Left lung (tissue), 10 donors: ENCODE data around the gene GGT7. TPM values are rescaled to one million over a fixed set of nuclear protein-coding genes. Genes with fewer than 3 reads are reported as not detected.

ENCODE experiments used
- ATAC-seq: fragments of 200-7000 bp; cut with Tn5 transposase; one replicate; pipeline ENCODE4 v1.9.1; 2020; ENCODE audit warnings: moderate library complexity
- DNase-seq, 4 donors: peaks; one replicate each; pipeline ENCODE4 v3.0.0-alpha.2; 2013 to 2020
- H3K27ac ChIP-seq, 2 donors: fragments of 200-600 bp; sonication (generic) in 1 of 2; one replicate each; pipeline versions ENCODE4 v1.5.0 to v1.8.0; 2020 to 2021
- H3K27me3 ChIP-seq, 2 donors: fragments of 200-600 bp; sonication (generic) in 1 of 2; one replicate each; pipeline versions ENCODE4 v1.5.0 to v1.8.0; 2020 to 2021
- H3K36me3 ChIP-seq, 2 donors: fragments of 200-600 bp; sonication (generic) in 1 of 2; one replicate each; pipeline versions ENCODE4 v1.5.0 to v1.8.0; 2020 to 2021
- H3K4me1 ChIP-seq, 2 donors: fragments of 200-600 bp; one replicate each; pipeline ENCODE4 v1.8.0; 2021
- H3K4me3 ChIP-seq, 2 donors: fragments of 200-600 bp; sonication (generic) in 1 of 2; one replicate each; pipeline versions ENCODE4 v1.5.0 to v1.8.0; 2020 to 2021; ENCODE audit warnings: mild to moderate bottlenecking in 1 of 2
- H3K9me3 ChIP-seq, 2 donors: fragments of 200-600 bp; sonication (generic) in 1 of 2; one replicate each; pipeline versions ENCODE4 v1.5.0 to v1.8.0; 2020 to 2021
- intact Hi-C, 2 donors: fragments of 100-400 bp; cut with DNase I; formaldehyde crosslinking; loops; one replicate each; pipeline versions ENCODE4 v1.11.2 to v1.14.2; 2022
- polyA plus RNA-seq, 6 donors: library from polyadenylated mRNA; unstranded; fragments of 120-200 nt; gene quantifications; one replicate each; pipeline ENCODE4 v1.2.1, GENCODE V29; 2013; ENCODE audit not compliant: insufficient read length in 6 of 6
- total RNA-seq, 2 donors: library from RNA; stranded (reverse); fragmentation: NEBNext Ultra II Directional; extraction: Animal tissue kit (Norgen Biotek cat#: 25700); gene quantifications; one replicate each; pipeline ENCODE4 v1.2.1, GENCODE V29; 2021
- TF ChIP-seq, protein P1 (sequence below), 2 donors: fragments of 200-600 bp; sonication (generic) in 1 of 2; IDR thresholded peaks; one replicate each; pipeline versions ENCODE4 v1.5.0 to v1.8.0; 2021; ENCODE audit warnings: antibody characterized with exemption in 2 of 2
- donor health status: DM: no; HTN: yes; CAD: no.
- donor health status: DM: no; HTN: no; CAD: no.

GGT7 gene
- total and polyA plus RNA-seq, 8 donors, result 16.8 to 38.8 (median 33.7) TPM

DNA sequence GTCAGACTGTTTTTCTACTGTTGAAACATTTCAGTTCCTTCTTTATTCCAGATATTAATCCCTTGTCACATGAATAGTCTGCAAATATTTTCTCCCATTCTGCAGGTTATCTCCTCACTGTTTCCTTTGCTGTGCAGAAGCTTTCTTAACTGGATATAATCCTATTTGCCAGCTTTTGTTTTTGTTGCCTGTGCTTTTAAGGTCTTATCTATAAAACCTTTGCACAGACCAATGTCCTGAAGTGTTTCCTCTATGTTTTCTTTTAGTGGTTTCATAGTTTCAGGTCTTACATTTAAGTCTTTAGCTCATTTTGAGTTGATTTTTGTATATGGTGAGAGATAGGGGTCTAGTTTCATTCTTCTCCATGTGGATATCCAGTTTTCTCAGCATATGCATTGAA, 66.4 kb downstream of the GGT7 start:
- DNase-seq (no peak), ATAC-seq (no peak)
- H3K36me3 ChIP-seq, result peaks cover 0 to 8% of the 10 kb centered on the region in 2 donors
- H3K9me3 ChIP-seq, result no peaks in the 10 kb centered on the region
- intact Hi-C loops, result no loop called here
- peaks cover 0 to 4% of the 10 kb centered on the region in 2 donors for H3K4me1 ChIP-seq
- TF ChIP-seq, protein P1, sequence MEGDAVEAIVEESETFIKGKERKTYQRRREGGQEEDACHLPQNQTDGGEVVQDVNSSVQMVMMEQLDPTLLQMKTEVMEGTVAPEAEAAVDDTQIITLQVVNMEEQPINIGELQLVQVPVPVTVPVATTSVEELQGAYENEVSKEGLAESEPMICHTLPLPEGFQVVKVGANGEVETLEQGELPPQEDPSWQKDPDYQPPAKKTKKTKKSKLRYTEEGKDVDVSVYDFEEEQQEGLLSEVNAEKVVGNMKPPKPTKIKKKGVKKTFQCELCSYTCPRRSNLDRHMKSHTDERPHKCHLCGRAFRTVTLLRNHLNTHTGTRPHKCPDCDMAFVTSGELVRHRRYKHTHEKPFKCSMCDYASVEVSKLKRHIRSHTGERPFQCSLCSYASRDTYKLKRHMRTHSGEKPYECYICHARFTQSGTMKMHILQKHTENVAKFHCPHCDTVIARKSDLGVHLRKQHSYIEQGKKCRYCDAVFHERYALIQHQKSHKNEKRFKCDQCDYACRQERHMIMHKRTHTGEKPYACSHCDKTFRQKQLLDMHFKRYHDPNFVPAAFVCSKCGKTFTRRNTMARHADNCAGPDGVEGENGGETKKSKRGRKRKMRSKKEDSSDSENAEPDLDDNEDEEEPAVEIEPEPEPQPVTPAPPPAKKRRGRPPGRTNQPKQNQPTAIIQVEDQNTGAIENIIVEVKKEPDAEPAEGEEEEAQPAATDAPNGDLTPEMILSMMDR (IDR thresholded peaks at IDR 0.05), result no peak
- H3K27me3 ChIP-seq, result no peaks in the 10 kb centered on the region
- H3K27ac ChIP-seq, result no peak overlapping the region
- H3K4me3 ChIP-seq, result no peak overlapping the region

- H3K27ac ChIP-seq, result no peak overlapping the region
- H3K9me3 ChIP-seq, result no peaks in the 10 kb centered on the region
- peaks cover 0 to 15% of the 10 kb centered on the region in 2 donors for H3K4me1 ChIP-seq
- ATAC-seq (no peak), DNase-seq (no peak)
- H3K4me3 ChIP-seq, result no peak overlapping the region
- H3K36me3 ChIP-seq, result peaks cover 0 to 8% of the 10 kb centered on the region in 2 donors
- intact Hi-C loops, result no loop called here
- H3K27me3 ChIP-seq, result no peaks in the 10 kb centered on the region
- TF ChIP-seq, protein P1 (IDR thresholded peaks at IDR 0.05), result no peak
These were observed 73.8 kb downstream of the GGT7 start for GRCh38 chr20:34798871-34799270.

DNA sequence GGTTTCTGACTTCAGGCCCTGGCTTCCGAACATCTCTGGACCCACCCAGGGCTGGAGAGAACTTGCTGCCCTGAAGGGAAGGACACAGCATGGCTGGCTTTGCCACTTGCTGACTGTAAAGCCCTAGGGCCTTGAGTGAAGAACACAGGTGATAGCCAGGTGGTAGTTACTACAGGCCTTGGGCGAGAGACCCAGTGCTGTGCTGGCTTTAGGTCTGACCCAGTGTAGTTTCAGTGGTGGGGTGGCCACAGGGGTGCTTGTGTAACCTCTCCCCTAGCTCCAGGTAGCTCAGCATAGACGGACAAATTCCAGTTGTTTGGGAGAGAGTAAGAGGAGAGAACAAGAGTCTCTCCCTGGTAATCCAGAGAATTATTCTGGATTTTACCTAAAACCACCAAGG, 74.3 kb downstream of the GGT7 start:
- H3K36me3 ChIP-seq, result peaks cover 0 to 8% of the 10 kb centered on the region in 2 donors
- no peak for ATAC-seq
- TF ChIP-seq, protein P1 (IDR thresholded peaks at IDR 0.05), result no peak
- peaks cover 0 to 20% of the 10 kb centered on the region in 2 donors for H3K4me1 ChIP-seq
- H3K9me3 ChIP-seq, result no peaks in the 10 kb centered on the region
- no peak overlapping the region for H3K27ac ChIP-seq
- H3K27me3 ChIP-seq, result no peaks in the 10 kb centered on the region
- no peak overlapping the region for H3K4me3 ChIP-seq
- intact Hi-C loops, result no loop called here
- peak in 1 of 4 donors; percentile 1 for DNase-seq

DNA sequence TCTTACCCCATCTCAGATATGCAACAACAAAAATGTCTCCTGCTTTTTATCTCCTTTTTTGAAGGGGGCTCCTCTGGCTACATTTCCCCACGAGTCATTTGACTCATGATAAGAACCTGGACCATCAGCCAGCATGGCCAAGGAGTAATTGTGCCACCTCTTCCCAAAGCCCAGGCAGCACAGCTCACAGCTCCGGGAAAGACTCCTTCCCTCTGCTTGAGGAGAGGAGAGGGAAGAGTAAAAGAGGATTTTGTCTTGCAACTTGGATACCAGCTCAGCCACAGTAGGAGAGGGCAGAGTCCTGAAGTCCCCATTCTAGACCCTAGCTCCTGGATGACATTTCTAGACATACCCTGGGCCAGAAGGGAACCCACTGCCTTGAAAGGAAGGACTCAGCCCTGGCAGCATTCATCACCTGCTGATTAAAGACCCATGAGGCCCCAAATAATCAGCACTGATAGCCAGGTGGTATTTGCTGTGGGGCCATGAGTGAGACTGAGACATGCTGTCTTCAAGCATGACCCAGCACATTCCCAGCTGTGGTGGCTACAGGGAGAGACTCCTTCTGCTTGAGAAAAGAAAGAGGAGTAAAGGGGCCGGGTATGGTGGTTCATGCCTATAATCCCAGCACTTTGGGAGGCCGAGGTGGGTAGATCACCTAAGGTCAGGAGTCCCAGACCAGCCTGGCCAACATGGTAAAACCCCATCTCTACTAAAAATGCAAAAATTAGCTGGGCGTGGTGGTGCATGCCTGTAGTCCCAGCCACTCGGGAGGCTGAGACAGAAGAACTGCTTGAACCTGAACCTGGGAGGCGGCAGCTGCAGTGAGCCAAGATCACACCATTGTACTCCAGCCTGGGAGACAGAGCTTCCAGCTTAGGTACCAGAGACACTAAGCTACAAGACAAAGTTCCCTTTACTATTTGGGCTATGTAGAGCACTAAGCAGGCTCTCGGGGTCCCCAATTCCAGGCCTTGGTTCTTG, 75.4 kb downstream of the GGT7 start:
- TF ChIP-seq, protein P1 (IDR thresholded peaks at IDR 0.05), result no peak
- no peaks in the 10 kb centered on the region for H3K9me3 ChIP-seq

More for the DNA sequence above, 75.4 kb downstream of the GGT7 start:
- no peaks in the 10 kb centered on the region for H3K27me3 ChIP-seq
- intact Hi-C loops, result no loop called here
- H3K27ac ChIP-seq, result no peak overlapping the region
- peaks cover 0 to 30% of the 10 kb centered on the region in 2 donors for H3K4me1 ChIP-seq
- DNase-seq (no peak), ATAC-seq (no peak)
- H3K4me3 ChIP-seq, result no peak overlapping the region
- no peaks in the 10 kb centered on the region for H3K36me3 ChIP-seq

Other genes starting within 250 kb of the GGT7 start
- 10 to 100 TPM; 17.0 to 18.9 TPM for gene PIGU, start 195.8 kb downstream of the GGT7 start, total RNA-seq
- 10 to 100 TPM; 29.4 to 38.6 (median 31.7) TPM for gene PIGU, start 195.8 kb downstream of the GGT7 start, polyA plus RNA-seq
- 10 to 100 TPM; 13.2 to 41.5 TPM for gene TP53INP2, start 168.5 kb downstream of the GGT7 start, total RNA-seq
- 1 to 10 TPM; 5.8 to 7.5 (median 6.6) TPM for gene TP53INP2, start 168.5 kb downstream of the GGT7 start, polyA plus RNA-seq
- 10 to 100 TPM; 26.0 to 28.7 TPM for gene NCOA6, start 47.2 kb downstream of the GGT7 start, total RNA-seq
- gene NCOA6, start 47.2 kb downstream of the GGT7 start, polyA plus RNA-seq, result 10 to 100 TPM; 36.8 to 52.3 (median 46.1) TPM
- 100 to 1,000 TPM; 108 to 152 TPM for gene ACSS2, start 3.8 kb upstream of the GGT7 start, total RNA-seq
- 10 to 100 TPM; 50.4 to 63.3 (median 54.6) TPM for gene ACSS2, start 3.8 kb upstream of the GGT7 start, polyA plus RNA-seq
- gene GSS, start 83.0 kb upstream of the GGT7 start, total RNA-seq, result 10 to 100 TPM; 41.6 to 49.4 TPM
- gene GSS, start 83.0 kb upstream of the GGT7 start, polyA plus RNA-seq, result 10 to 100 TPM; 37.8 to 50.3 (median 41.0) TPM
- gene MYH7B, start 83.0 kb upstream of the GGT7 start, total RNA-seq, result under 1 TPM; 0.34 to 0.41 TPM
- 1 to 10 TPM; 1.6 to 2.7 (median 2.1) TPM for gene MYH7B, start 83.0 kb upstream of the GGT7 start, polyA plus RNA-seq
- gene TRPC4AP, start 220.0 kb upstream of the GGT7 start, total RNA-seq, result 10 to 100 TPM; 67.9 to 70.8 TPM
- gene TRPC4AP, start 220.0 kb upstream of the GGT7 start, polyA plus RNA-seq, result 10 to 100 TPM; 57.8 to 68.7 (median 66.1) TPM